ENCODE results near the gene DHPS.
"Not testable (repeated sequence)": the region's sequence is repeated elsewhere in the genome, so short reads cannot be mapped to it uniquely, and the experiment has no call there.

DNA sequence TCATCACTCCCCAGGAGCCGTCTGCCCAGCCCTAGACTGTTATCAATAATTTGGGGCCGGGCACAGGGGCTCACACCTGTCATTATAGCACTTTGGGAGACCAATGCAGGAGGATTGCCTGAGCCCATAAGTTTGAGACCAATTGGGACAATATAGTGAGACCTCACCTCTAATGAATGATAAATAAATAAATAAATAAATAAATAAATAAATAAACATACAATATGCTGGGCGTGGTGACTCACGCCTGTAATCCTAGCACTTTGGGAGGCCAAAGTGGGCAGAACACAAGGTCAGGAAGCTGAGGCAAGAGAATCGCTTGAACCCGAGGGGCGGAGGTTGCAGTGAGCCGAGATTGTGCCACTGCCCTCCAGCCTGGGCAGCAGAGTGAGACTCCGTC is 31.6 kb upstream of the DHPS start:
- TF ChIP-seq, protein P1, sequence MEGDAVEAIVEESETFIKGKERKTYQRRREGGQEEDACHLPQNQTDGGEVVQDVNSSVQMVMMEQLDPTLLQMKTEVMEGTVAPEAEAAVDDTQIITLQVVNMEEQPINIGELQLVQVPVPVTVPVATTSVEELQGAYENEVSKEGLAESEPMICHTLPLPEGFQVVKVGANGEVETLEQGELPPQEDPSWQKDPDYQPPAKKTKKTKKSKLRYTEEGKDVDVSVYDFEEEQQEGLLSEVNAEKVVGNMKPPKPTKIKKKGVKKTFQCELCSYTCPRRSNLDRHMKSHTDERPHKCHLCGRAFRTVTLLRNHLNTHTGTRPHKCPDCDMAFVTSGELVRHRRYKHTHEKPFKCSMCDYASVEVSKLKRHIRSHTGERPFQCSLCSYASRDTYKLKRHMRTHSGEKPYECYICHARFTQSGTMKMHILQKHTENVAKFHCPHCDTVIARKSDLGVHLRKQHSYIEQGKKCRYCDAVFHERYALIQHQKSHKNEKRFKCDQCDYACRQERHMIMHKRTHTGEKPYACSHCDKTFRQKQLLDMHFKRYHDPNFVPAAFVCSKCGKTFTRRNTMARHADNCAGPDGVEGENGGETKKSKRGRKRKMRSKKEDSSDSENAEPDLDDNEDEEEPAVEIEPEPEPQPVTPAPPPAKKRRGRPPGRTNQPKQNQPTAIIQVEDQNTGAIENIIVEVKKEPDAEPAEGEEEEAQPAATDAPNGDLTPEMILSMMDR (IDR thresholded peaks at IDR 0.05), result not testable (repeated sequence)
- TF ChIP-seq EP300 (IDR thresholded peaks at IDR 0.05), result not testable (repeated sequence)
